Mesenteric fat pad (tissue), 1 donor: Measurements from ENCODE around the gene SP2. TPM values are rescaled to one million over a fixed set of nuclear protein-coding genes. Genes with fewer than 3 reads are reported as not detected.

Experiments
- DNase-seq: peaks from one replicate; pipeline ENCODE4 v3.0.0-alpha.2; 2020; ENCODE audit warnings: low spot score
- total RNA-seq: library from RNA; stranded (reverse); fragmentation: NEBNext Ultra II Directional; extraction: Animal tissue kit (Norgen Biotek cat#: 25700); gene quantifications from one replicate; pipeline ENCODE4 v1.2.1, GENCODE V29; 2021
- donor health status: DM: yes; HTN: yes; CAD: no.

SP2 gene
- total RNA-seq, 1 donor from 2014 or later, result 12.7 TPM

DNA sequence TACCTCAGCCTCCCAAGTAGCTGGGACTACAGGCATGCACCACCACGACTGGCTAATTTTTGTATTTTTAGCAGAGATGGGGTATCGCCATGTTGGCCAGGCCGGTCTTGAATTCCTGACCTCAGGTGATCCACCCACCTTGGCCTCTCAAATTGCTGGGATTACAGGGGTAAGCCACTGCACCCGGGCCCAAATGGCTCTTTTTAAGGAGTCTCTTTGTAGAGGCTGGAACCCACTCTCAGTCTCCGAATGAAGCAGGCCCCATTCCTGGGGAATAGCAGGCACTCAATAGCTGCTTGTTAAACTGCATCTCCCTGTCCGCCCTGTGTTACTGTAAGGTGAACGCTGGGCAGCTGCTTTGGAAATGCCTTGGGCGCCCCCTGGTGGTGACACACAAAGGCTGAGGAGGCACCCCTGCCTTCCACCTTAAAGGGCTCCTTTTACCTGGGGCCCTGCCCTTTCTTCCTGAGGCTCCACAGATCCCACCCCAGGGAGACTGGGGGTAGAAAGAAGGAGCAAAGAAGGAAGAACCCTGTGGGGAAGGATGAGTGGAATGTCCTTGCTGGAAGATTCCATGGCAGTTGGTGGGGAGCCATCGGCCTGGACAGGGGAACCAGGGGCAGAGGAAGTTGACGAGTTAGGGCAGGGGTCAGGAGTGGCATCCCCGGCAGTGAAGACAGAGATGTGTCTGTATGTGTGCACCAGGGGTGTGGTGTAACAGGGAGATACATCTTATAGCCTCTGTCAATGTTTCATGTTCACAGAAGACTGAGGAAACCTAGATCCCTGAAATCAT lies 6.1 kb upstream of the SP2 start:
- DNase-seq, result peak; percentile 94

DNA sequence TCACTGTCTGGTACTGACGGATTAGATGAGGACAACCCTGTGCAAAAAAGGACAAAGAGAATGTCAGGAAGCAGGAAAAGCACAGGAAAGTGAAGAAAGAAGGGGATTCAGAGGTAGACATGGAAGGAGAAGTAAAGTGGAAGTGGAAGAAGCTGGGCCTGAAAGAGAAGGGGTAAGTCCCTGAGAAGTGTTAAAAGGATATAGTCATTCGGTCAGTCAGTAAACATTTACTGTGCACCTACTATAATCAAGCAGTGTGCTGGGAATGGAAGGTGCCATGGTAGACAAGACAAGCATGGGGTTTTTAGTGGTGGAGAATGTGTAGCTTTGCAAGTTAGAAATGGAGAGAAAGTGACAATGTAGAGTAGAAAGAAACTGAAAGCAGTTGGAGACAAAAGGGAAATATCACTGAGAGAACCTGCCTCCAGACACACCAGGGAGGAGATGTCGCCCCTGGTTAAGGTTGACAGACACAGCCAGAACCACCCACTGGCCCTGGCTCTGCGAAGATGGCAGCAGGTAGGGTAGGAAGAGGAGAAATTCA lies 4.4 kb upstream of the SP2 start:
- DNase-seq, result no peak

DNA sequence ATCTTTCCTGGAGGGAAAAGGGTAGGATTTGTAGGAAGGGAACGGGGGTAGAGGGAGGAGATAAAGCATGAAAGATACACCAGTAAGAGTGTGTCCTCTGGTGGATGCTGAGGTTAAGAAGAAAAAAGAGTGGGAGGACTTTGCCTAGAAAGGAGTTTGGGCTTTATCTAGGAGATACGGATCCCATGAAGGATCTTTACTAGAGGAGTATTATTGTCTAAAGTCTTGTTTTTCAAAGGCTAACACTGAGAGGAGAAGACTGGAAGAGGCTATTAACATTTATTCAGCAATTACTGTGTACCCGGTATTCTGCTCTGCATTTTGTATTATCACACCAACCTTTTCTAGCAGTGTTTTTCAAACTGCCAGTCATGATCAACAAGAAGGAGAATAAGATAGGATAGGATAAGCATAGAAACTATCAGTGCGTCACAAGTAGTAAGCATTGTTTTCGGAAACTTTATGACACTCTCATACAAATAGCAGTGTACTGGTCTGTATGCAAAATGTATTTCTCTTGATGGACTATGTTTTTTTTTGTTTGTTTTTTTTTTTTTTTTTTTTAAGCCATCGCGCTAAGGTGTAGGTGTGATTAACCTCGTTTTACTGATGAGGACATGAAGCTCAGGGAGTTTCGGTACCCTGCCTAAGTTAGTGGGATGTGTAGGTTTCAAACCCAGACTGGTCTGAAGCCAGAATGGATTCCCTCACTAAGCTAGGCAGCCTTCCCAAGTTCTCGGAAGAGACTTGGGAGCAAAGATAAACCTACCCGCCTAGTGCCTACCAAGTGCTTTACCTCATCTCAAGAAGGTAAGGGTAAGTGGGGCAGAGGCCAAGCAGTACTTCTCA lies 1.3 kb upstream of the SP2 start:
- no peak for DNase-seq

DNA sequence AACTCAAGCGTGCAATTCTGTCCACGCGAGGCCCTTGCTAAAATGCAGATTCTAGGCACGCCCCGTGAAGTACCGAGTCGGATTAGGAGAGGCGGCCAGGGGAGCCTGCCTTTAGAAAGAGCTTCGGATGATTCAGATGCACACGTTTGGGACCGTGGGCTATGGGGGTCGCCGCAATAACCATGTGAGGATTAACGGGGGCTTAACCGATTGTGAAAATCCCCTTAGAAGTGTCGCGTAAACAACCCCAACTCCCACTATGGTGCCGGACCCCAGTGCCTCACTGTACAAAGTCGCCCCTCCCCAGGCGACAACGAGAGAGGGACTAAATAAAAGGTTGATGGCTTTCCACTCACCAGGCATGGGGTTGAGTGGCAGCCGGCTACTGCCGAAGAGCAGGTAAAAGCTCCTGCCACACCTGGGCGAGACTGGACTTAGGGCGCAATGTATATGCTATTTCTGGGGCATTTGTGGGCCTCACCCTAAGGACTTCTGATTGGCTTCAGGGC lies 635 bp upstream of the SP2 start:
- DNase-seq, result no peak

DNA sequence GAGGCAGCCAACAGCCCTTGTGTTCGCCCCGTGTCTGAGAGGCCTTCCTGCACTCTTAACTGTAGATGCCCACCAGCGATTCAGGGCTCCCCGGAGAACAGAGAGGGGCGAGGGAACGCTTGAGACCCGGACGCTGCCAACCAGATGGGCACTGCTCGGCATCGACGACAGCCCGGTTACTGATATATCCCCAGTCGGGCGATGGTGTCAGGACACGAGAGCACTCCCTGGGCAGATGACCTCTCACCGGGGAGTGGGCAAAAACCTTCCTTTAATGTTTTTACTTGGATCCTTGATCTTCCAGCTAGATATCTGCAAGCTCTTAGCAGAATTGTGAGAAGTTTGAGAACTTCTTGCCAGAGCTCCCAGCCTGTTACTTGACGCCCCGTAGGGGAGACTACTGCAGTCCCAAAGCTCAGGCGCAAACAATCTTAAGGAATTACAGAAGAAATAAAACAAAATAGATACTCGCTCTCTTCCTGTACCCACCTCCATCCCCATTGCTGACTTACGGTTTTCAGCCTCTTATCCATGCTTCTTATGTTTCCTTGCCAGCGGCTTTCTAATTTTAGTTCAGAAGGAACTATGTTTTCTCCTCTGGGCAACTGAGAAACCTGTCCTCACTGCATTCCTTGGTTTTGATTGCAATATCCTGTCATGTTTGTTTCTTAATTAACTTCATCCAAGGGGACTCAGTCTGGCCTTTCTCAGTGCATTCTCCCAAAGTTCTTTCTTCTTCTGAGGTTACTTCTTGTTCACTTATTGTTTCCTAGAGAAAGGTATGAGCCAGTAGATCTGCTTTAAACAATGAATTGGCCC lies 845 bp downstream of the SP2 start:
- no peak for DNase-seq

DNA sequence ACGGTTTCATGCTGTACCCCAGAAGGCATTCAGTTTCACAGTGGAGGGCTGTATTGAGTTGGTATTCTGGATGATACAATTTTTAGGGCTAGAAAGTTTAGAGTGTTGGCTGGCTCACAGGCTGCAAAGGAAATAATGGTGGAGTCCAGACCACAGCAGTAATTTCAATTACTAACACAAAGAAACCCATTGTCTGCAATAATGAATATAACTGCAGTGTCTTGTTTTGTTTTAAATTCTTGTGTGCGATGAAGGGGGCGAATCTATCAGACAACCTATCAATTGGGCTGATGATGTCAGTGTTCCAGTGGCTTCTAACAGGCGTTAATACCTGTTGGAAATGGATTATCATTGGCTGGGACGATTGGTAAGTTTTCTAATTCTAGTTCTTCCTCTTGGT lies 1.5 kb downstream of the SP2 start:
- DNase-seq, result no peak

DNA sequence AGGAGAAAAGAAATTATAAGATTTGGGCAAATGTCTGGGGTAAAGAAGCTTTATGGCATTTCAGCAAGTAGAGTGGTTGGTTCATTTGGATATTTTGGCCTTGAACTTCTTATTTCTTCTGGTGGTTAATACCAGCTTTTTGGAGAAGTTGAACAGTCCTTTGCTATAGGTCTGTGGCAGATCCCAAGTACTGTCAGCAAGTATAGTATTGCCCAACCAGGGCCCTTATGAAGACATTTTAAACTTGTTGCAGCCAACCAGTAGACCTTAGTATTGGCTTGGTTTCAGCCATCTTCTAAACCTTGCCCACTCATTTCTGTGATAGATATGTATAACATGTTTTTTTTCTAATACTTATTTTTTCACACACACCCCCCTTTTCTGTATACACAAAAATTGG lies 2.2 kb downstream of the SP2 start:
- DNase-seq, result no peak

GRCh38 chr17:47899643-47900042 lies 3.6 kb downstream of the SP2 start:
- no peak for DNase-seq

DNA sequence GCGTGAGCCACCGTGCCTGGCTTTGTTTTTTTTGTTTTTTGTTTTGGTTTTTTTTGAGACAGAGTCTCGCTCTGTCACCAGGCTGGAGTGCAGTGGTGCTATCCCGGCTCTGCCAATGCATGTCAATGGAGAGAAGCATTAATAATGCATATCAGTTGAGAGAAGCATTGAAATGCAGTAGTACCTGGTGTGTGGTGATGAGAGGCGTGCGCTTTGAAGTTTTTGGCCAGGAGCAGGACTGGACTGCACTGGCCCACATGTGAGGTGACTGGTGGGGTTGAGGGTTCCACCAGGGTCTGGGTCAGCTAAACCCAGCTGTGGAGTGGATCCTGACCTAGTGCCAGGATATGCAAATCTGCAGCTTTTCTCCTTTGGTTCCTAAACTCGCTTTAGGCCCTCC lies 5.4 kb downstream of the SP2 start:
- no peak for DNase-seq

GRCh38 chr17:47902039-47902744 lies 6.2 kb downstream of the SP2 start:
- no peak for DNase-seq

DNA sequence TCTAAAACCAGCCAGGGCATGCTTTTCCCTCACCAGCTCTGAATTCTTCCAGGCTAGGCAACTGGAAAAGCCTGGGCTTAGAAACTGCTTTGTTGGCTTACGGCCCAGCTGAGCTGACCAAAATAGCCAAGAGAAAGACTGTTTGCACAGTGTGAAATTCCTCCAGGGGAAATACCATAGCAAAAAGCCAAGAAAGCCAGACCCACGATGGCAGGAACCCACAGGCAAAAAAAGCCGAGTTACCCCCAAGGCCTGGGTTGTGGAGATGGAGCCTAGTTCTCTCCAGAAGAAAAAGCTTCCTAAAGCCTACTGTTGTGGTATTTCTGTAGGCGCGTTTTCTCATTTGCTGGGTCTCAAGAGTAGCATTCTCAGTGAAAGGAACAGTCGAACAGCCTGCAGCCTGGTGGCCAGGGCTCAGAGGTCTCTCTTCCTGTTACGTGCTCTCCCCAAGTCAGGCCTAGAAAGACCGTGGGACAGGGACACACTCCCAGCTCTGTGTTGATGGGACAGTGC lies 9.2 kb downstream of the SP2 start:
- DNase-seq, result no peak

- no peak for DNase-seq
Measured at GRCh38 chr17:47906443-47906842, 10.4 kb downstream of the SP2 start.

DNA sequence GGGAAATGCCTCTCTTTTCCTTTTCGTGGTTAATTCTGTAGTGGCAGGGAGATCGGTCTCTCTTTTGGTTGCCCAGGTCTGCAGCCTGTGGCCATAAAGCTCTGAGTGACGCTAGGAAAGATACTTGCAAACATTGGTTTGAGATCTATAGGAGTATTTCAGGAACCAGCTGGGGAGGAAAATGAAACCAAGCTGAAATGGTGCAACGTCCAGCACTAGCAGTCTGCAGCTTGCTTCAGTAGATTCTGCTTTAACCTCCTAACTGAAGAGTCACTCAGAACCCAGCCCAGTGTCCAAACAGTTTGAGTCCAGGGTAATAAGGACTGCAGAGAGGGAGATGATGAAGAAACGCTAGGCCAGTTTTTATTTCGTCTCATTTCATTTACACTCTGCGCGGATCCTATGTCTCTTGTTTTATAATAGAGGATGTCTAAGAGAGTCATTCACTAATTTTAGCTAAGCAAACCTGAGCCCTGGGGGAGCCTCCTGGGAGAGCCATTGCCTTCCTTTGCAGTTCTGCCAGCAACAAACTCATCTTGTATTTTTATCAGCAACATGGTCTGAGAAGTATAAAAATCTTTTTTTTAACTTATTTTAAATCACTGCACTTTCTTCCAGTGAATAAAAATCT lies 12.0 kb downstream of the SP2 start:
- DNase-seq, result no peak

DNA sequence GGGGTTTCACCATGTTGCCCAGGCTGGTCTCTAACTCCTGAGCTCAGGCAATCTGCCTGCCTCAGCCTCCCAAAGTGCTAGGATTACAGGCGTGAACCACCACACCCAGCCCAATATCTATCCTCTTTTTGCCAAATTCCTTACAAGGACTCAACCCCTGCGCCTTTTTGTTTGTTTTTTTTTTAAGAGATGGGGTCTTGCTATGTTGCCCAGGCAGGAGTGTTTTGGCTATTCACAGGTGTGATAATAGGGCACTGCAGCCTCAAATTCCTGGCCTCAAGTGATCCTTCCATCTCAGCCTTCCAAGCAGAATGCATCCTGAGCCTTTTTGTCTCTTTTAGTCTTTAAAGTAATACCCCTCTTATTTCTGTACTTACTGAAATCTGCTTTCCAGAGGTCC lies 17.0 kb downstream of the SP2 start:
- DNase-seq, result no peak

DNA sequence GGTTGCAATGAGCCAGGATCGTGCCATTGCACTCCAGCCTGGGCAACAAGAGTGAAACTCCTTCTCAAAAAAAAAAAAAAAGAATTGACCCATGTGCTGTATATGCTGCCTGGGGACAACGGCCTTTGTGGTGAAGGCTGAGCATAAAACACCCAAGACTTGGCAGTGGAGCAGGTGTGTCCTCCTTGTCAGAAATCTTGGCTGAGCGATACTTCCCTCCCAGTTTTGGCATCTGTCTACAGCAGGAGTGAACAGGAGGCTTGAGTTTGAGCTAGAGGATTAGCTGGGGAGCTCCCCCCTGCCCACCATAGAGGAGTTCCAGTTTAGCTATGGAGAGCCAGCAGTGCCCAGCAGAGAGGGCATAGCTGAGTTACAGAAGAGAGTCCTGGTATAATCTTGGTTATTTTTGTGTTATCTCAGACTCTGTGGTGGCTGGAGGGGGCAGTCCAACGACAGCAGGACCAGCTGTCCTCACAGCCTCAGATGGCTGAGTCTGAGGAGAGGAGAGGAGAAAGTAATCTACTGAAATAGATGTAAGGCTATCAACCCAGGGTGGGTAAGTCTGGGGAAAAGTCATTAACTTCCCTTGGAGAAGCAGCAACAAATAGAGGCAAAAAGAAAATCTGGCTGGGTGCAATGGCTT lies 18.4 kb downstream of the SP2 start:
- no peak for DNase-seq

GRCh38 chr17:47915776-47916398 lies 19.9 kb downstream of the SP2 start:
- no peak for DNase-seq

- no peak for DNase-seq
Measured at GRCh38 chr17:47916489-47917208, 20.6 kb downstream of the SP2 start.

- no peak for DNase-seq
Measured at GRCh38 chr17:47917581-47917980, 21.5 kb downstream of the SP2 start.
